SK-N-MC (cell line): ENCODE measurements around the gene BET1L.

Experiments used
- DNase-seq: peaks from one replicate; pipeline ENCODE4 v3.0.0-alpha.2; 2011; ENCODE audit warnings: low read depth, low spot score
- H3K27ac ChIP-seq: fragments of 200-600 bp; sonication (generic); 2 replicates; pipeline ENCODE4 v1.5.1; 2016; ENCODE audit warnings: mixed run types
- H3K36me3 ChIP-seq: fragments of 200-600 bp; sonication (generic); 2 replicates; pipeline ENCODE4 v1.6.1; 2017; ENCODE audit warnings: antibody characterized with exemption, low read length, mixed read lengths; ENCODE audit not compliant: insufficient read depth
- H3K4me3 ChIP-seq: fragments of 200-600 bp; sonication (generic); 2 replicates; pipeline ENCODE4 v1.5.1; 2016
- H3K9ac ChIP-seq: fragments of 200-600 bp; sonication (generic); 2 replicates; pipeline ENCODE4 v1.8.0; 2017; ENCODE audit warnings: mixed run types, mixed read lengths; ENCODE audit not compliant: insufficient read length
- H3K9me3 ChIP-seq: fragments of 200-600 bp; sonication (generic); 2 replicates; pipeline ENCODE4 v1.6.1; 2017; ENCODE audit warnings: low read depth, mild to moderate bottlenecking, antibody characterized with exemption, low read length, moderate library complexity, mixed read lengths
- EZH2 ChIP-seq: fragments of 200-600 bp; sonication (generic); IDR thresholded peaks from one replicate; pipeline ENCODE4 v1.6.1; 2017; ENCODE audit warnings: antibody characterized with exemption
- FOXP2 ChIP-seq: optimal IDR thresholded peaks from 2 replicates; pipeline ENCODE3; 2011; ENCODE audit warnings: mild to moderate bottlenecking, moderate library complexity; ENCODE audit not compliant: insufficient read depth; ENCODE audit errors: extremely low read length, control extremely low read depth
- POLR2AphosphoS5 ChIP-seq: IDR thresholded peaks from 2 replicates; pipeline ENCODE4 v1.6.1; 2012; ENCODE audit warnings: mild to moderate bottlenecking, low read depth, low read length, borderline replicate concordance

BET1L gene

DNA sequence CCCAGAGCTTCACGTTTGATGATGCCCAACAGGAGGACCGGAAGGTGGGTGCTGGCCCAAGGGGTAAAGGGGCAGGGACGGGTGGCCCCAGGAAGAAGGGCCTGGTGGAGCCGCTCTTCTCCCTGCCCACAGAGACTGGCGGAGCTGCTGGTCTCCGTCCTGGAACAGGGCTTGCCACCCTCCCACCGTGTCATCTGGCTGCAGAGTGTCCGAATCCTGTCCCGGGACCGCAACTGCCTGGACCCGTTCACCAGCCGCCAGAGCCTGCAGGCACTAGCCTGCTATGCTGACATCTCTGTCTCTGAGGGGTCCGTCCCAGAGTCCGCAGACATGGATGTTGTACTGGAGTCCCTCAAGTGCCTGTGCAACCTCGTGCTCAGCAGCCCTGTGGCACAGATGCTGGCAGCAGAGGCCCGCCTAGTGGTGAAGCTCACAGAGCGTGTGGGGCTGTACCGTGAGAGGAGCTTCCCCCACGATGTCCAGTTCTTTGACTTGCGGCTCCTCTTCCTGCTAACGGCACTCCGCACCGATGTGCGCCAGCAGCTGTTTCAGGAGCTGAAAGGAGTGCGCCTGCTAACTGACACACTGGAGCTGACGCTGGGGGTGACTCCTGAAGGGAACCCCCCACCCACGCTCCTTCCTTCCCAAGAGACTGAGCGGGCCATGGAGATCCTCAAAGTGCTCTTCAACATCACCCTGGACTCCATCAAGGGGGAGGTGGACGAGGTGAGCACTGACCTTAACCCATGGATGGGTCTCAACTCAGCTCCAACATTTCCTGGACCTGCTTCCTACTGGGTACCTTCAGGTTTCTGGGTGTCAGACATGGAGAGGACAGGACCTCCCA, 2.3 kb upstream of the BET1L start:
- H3K36me3 ChIP-seq, result peaks cover 50% of the 10 kb centered on the region
- no peak for DNase-seq

DNA sequence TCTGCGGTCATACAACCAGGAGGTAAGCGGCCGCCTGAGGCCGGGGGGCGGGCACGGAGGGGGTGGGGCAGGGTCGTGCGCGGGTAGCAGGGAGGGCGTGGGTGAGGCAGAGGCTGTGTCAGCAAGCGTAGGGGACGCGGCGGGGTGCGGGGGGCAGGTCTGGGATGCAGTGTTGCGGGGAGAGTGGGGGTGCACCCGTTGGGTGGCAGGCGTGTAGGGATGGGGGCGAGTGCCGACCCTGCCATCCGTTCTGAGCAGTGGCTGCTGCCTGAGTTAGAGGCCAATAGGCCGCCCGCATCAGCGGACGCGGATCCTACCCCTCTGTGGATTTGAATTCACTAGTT, 1.7 kb upstream of the BET1L start:
- Histone ChIP-seq H3K9ac (peak overlapping the region; percentile 95), H3K36me3 (peaks cover 44% of the 10 kb centered on the region), H3K9me3 (no peaks in the 10 kb centered on the region), H3K4me3 (peak overlapping the region; percentile 96), H3K27ac (0 out of 2 replicates have a peak overlapping the region, but pooled peaks have one; percentile 97)
- TF ChIP-seq FOXP2 (no peak), POLR2AphosphoS5 (no peak), EZH2 (no peak)
- DNase-seq, result no peak

More for the DNA sequence above, 2.3 kb upstream of the BET1L start:
- Histone ChIP-seq H3K27ac (no peak overlapping the region), H3K9me3 (no peaks in the 10 kb centered on the region), H3K4me3 (peak overlapping the region; percentile 96), H3K9ac (peak overlapping the region; percentile 95)
- TF ChIP-seq POLR2AphosphoS5 (no peak), EZH2 (no peak), FOXP2 (no peak)

DNA sequence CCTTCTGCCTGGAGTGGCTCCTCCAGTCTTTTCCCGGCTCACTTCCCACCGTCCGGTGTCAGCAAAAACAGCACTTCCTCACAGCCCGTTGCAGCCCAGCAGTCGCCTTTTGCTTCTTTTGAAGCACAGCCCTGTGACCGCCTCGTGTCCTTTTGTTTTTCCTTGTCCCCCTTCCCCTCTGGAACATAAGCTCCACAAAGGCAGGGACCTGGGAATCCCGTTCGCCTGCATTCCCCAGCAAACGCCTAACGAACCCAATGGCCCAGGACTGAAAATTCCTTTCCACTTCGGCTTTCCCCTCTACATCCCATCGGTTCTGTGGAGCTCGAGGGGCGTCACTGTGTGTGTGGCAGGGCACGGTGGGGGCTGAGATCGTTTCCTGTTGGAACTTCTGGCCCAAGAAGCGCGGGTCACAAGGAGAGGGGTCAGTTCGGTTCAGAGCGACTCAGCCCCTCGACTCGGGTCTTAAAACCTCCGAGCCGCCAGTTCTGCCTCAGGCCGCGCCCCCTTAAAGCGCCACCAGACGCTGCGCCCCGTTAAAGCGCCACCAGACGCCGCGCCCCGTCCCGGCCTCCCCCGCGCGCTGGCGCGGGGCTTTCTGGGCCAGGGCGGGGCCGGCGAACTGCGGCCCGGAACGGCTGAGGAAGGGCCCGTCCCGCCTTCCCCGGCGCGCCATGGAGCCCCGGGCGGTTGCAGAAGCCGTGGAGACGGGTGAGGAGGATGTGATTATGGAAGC, 1.1 kb upstream of the BET1L start:
- no peak for TF ChIP-seq EZH2
- peak; percentile 76; the same call in 1 of the 2 replicates for TF ChIP-seq POLR2AphosphoS5
- H3K27ac ChIP-seq, result peak overlapping the region; percentile 97
- peak overlapping the region; percentile 95 for H3K9ac ChIP-seq
- no peak for DNase-seq
- peaks cover 41% of the 10 kb centered on the region for H3K36me3 ChIP-seq
- peak overlapping the region; percentile 96 for H3K4me3 ChIP-seq
- H3K9me3 ChIP-seq, result no peaks in the 10 kb centered on the region

DNA sequence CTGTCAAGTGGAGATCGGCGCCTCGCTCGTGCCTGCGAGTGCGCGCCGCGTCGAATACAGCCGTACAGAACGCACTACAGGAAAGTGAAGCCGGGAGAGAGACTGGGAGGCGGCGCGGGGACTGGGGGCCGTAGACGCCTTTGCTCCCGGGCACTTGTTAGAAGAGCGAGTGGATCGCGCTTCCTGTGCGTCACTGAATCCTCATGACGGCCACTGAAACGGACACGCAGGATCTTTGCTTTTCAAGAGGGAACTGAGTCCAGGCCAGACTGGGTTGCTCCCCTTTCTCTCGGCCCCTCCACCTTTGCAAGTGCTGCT, 623 bp upstream of the BET1L start:
- peak overlapping the region; percentile 97 for H3K27ac ChIP-seq
- peaks cover 36% of the 10 kb centered on the region for H3K36me3 ChIP-seq
- H3K4me3 ChIP-seq, result peak overlapping the region; percentile 96
- H3K9me3 ChIP-seq, result no peaks in the 10 kb centered on the region
- no peak for TF ChIP-seq POLR2AphosphoS5
- no peak for DNase-seq
- H3K9ac ChIP-seq, result peak overlapping the region; percentile 95

DNA sequence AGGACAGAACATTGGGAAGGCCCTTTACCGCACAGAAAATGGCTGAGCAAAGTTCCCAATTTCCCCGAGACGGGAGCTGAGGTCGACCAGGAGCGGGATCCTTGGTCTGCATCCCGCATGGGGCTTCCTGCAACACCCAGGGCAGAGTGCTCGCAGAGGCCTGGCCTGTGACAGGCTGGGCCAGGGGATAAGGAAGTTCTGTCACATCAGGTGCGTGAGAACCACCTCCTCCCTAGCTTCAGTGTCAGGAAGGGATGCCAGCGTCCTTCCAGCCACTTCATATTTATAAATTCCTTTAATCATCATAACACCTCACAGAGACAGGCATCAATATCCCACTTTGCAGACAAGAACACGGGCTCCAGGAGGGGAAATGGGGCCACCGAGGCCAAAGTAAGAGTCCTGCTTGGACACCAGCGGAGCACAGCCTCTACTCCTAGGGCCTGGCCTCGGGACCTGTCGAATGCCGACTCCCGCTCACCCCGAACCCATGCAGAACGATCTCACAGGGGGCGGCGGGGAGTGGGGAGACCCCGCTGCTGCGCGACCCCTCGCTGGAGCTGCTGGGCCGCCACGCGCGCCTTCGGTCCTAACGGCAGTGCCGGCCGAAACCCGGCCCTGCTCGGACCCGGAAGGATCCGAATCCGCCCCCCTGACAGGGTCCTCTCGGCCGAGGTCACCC, 532 bp downstream of the BET1L start:
- no peak overlapping the region for H3K27ac ChIP-seq
- TF ChIP-seq POLR2AphosphoS5 (no peak), FOXP2 (no peak), EZH2 (no peak)
- no peak for DNase-seq
- peak overlapping the region; percentile 96 for H3K4me3 ChIP-seq
- peak overlapping the region; percentile 97 for H3K9ac ChIP-seq
- H3K9me3 ChIP-seq, result no peaks in the 10 kb centered on the region
- H3K36me3 ChIP-seq, result peaks cover 25% of the 10 kb centered on the region

DNA sequence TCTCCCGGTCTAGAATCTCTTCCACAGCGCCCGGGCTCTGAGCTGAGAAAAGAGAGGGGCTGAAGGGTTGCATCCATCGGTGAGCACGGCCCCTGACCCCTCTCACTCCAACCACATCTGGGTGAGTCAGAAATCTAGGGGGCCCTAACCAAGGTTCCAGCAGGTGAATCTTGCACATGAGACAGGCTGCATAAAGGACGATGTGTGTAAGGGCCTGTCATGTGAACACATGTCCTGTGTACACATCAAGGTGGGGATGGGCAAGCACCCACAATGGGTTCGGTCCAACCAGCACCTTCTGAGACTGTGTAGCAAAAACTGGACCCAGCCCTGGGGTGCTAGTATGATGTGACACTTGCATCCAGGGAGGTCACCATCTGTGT, 1.2 kb downstream of the BET1L start:
- Histone ChIP-seq H3K36me3 (peaks cover 18% of the 10 kb centered on the region), H3K27ac (no peak overlapping the region), H3K4me3 (peak overlapping the region; percentile 96), H3K9me3 (no peaks in the 10 kb centered on the region), H3K9ac (peak overlapping the region; percentile 97)
- TF ChIP-seq POLR2AphosphoS5, result no peak
- no peak for DNase-seq

DNA sequence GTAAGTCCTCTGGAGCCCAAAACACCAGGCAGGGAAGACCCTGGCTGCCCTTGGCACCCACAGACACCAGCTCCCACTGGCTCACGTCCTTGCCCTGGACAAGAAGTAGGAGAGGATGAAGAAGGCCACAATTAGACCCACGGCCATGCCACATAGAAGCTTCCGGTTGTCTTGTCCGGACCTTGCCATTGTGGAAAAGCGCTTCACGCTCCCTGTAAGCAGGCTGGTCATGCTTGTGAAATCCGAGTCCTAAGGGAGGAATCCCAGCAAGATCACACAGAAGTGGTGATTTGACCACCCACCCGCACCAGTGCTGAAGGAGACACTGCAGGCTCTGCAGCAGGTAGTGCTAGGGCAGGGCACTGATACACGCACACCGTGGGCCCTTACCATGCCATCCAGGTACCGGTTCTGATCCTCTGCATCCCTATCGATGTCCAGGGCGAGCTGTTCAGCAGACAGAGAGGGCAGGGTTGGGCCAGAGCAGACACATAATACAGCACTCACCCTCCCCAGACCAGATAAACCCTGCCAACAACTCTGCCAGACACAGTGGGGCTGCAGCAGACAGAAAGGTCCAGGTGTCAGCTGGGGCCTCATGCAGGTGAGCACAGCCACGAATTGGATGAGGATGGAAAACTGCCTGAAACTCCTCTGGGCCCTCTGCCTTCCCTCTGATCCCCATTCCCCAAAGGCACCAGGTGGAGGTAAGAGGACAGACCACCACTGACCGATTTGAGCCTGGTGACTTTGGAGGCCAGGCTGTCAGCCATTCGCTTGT, 1.8 kb downstream of the BET1L start:
- no peak for TF ChIP-seq FOXP2
- no peak for TF ChIP-seq EZH2
- TF ChIP-seq POLR2AphosphoS5, result no peak
- no peaks in the 10 kb centered on the region for H3K9me3 ChIP-seq
- no peak overlapping the region for H3K4me3 ChIP-seq
- H3K9ac ChIP-seq, result no peak overlapping the region
- no peak for DNase-seq
- H3K27ac ChIP-seq, result no peak overlapping the region
- H3K36me3 ChIP-seq, result peaks cover 12% of the 10 kb centered on the region

DNA sequence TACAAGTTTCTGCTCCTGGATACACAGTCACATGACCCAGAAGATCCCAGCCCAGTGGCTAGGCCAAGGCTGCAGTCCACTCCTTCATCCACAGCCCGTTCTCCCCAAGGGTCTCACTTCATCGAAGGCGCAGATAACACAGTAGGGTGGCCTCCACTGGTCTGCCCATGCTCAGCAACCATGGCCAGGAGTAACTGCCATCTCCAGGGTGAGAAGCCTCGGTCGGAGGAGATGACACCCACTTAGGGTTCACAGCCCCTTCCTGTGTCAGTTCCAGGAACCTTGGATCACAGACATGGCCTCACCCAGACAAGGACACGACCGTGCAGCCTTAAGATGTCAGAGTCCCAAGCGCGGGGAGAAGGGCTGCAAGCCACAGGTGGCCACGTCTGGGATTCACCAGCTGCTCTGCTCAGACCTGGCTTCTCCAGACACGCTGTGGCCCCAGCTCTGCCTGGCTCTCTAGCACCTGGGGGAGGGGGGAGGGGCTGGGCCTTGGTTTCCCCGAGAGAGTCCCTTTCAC, 2.6 kb downstream of the BET1L start:
- no peak for DNase-seq
- Histone ChIP-seq H3K36me3 (peaks cover 4% of the 10 kb centered on the region), H3K9me3 (no peaks in the 10 kb centered on the region), H3K9ac (no peak overlapping the region), H3K4me3 (no peak overlapping the region), H3K27ac (no peak overlapping the region)
- TF ChIP-seq POLR2AphosphoS5 (no peak), EZH2 (no peak), FOXP2 (no peak)
